Ovary (tissue), 3 donors: Measurements from ENCODE around the gene TMBIM4.

ENCODE experiments used
- EP300 ChIP-seq: sonication (generic); formaldehyde crosslinking; IDR thresholded peaks from one replicate; pipeline ENCODE4 v1.6.1; 2017; ENCODE audit warnings: antibody characterized with exemption
- POLR2A ChIP-seq: fragments of 450-650 bp; IDR thresholded peaks from one replicate; pipeline ENCODE4 v1.6.1; 2017; ENCODE audit warnings: antibody characterized with exemption, mild to moderate bottlenecking, moderate library complexity
- TF ChIP-seq, protein P1 (sequence below), 3 donors: fragments of 450-650 bp in 2 of 3; fragments of 200-600 bp in 1 of 3; IDR thresholded peaks; one replicate each; pipeline versions ENCODE4 v1.5.1 to v1.8.0; 2016 to 2022; ENCODE audit warnings: antibody characterized with exemption in 3 of 3, mild to moderate bottlenecking in 1 of 3
- donor health status: DM: no; HTN: no; CAD: no.

DNA sequence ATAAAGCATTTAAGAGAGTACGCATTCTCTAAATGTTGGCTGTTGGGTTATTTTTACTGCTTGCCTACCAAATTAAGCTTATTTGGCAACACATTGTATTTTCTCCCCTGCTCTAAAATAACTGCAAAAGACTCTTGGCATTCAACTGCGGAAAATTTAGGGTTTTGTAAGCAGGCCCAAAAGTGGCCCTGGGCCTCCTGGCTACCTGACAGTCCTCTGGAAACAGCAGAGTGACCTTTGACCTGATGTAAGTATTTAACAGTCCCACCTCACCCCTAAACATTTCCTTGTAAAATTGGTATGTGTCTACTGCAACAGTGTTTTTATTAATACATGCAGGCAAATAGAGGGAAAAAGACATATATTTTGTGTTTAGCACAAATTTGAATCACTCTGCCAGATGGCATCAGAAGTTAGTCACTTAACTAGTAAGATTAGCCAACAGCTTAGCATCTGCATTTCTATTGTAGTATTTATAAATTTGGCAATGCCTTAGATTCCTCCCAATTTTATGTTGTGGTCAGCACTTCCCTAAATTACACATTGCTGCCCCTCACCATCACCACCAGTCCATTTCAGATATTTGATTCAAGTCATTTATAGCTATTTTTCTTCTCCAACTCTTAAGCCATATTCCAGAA is 50.4 kb downstream of the TMBIM4 start:
- TF ChIP-seq, protein P1, sequence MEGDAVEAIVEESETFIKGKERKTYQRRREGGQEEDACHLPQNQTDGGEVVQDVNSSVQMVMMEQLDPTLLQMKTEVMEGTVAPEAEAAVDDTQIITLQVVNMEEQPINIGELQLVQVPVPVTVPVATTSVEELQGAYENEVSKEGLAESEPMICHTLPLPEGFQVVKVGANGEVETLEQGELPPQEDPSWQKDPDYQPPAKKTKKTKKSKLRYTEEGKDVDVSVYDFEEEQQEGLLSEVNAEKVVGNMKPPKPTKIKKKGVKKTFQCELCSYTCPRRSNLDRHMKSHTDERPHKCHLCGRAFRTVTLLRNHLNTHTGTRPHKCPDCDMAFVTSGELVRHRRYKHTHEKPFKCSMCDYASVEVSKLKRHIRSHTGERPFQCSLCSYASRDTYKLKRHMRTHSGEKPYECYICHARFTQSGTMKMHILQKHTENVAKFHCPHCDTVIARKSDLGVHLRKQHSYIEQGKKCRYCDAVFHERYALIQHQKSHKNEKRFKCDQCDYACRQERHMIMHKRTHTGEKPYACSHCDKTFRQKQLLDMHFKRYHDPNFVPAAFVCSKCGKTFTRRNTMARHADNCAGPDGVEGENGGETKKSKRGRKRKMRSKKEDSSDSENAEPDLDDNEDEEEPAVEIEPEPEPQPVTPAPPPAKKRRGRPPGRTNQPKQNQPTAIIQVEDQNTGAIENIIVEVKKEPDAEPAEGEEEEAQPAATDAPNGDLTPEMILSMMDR (IDR thresholded peaks at IDR 0.05), result no peak
- TF ChIP-seq POLR2A (no peak), EP300 (no peak)
